ENCODE results near the gene SCG5.
A peak's percentile ranks its signal among the peaks of the same experiment; 100 is the strongest.

The SCG5 gene

DNA sequence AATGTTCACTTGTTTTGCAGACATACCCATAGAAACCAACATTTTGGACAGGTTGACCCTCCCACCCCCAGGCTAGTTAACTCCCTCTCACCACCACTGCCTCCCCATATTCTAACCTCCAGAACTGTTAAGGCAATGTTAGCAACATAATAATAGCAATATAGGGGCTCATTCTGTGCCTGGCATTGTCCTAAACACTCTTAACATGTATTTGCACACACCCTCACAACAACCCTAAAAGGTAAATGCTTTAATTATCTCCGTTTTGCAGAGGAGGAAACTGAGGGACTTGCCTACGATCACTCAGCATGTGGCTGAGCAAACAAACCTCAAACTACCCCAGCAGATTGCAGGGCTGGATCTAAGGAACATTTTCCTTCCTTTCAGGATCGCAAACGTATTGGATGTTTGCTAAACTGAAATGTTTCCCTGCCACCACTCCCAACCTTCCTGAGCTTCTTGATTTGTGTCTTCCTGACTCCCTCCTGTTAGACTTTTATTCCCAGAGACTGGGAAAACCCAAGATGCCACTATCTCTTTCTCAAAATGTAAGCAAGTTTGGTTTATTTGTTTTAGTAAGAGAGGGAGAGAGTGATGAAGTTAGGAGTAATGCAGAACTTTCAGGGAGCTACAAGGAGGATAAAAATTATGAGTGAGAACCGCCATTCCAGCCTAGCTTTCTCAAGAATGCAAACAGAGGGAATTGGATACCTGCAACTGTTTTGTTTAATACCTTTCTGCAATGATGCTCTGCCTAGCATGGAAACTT is 1.3 kb downstream of the SCG5 start:
- no peak overlapping the region for H3K27ac ChIP-seq
- TF ChIP-seq, protein P1, sequence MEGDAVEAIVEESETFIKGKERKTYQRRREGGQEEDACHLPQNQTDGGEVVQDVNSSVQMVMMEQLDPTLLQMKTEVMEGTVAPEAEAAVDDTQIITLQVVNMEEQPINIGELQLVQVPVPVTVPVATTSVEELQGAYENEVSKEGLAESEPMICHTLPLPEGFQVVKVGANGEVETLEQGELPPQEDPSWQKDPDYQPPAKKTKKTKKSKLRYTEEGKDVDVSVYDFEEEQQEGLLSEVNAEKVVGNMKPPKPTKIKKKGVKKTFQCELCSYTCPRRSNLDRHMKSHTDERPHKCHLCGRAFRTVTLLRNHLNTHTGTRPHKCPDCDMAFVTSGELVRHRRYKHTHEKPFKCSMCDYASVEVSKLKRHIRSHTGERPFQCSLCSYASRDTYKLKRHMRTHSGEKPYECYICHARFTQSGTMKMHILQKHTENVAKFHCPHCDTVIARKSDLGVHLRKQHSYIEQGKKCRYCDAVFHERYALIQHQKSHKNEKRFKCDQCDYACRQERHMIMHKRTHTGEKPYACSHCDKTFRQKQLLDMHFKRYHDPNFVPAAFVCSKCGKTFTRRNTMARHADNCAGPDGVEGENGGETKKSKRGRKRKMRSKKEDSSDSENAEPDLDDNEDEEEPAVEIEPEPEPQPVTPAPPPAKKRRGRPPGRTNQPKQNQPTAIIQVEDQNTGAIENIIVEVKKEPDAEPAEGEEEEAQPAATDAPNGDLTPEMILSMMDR (conservative IDR thresholded peaks at IDR 0.05) = no peak

GRCh38 chr15:32643907-32644445 is 2.5 kb downstream of the SCG5 start:
- TF ChIP-seq, protein P1 (conservative IDR thresholded peaks at IDR 0.05) = no peak
- no peak overlapping the region for H3K27ac ChIP-seq

GRCh38 chr15:32646291-32646690 is 4.8 kb downstream of the SCG5 start:
- no peak overlapping the region for H3K27ac ChIP-seq
- TF ChIP-seq, protein P1 (conservative IDR thresholded peaks at IDR 0.05) = no peak

GRCh38 chr15:32649342-32649741 is 7.8 kb downstream of the SCG5 start:
- TF ChIP-seq, protein P1 (conservative IDR thresholded peaks at IDR 0.05) = peak; percentile 71
- H3K27ac ChIP-seq = peak overlapping the region; percentile 45; the same call in 1 of the 2 replicates

DNA sequence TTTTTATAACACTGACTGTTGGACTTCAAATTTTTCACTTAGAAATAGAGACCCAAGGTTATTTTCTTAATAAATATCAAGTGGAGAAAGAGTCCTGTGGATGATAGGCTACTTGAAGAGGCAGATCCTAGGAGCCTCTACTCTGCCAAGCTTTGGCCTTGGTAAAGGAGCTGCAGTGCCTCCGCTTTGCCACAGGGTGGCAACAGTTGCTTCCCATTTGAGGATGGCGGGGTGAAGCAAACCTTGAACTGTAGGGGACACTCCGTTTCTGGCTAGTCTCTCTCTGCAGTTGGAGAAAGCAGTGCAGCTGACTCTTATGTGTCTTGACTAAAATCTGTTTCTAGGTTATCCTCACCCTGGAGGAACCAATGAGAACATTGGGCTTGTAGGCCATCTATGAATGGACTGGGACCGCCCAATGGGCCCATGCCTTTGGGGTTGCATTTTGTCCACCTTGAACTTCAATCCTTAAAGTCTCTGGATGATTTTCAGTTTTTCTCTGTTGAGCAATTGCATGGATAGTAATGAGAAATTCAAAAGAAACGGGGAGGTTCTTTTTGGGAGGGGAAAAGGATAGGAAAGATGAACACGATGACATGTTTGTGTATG is 9.8 kb downstream of the SCG5 start:
- TF ChIP-seq, protein P1 (conservative IDR thresholded peaks at IDR 0.05) = peak; percentile 80
- peak overlapping the region; percentile 22; the same call in 1 of the 2 replicates for H3K27ac ChIP-seq

- H3K27ac ChIP-seq = peak overlapping the region; percentile 22
- TF ChIP-seq, protein P1 (conservative IDR thresholded peaks at IDR 0.05) = no peak
Measured at GRCh38 chr15:32652178-32652577, 10.7 kb downstream of the SCG5 start.

DNA sequence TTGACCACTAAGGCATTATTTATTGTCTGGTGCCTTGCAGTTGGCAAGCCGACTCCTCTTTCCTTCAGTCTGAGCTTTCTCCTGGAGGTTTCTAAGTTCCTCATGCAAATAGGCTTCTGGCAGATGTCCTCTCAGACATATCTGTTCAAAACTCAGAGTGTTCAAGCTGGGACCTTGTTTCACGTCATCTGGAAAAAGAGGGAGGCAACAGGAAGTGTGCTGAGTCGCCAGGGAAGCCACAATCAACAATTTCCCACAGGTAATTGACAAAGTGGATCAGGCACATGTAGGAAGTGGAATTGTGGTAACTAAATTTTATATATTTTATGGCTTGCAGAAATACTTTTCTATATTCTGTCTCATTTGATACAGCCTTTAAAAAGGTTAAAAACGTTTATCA is 14.6 kb downstream of the SCG5 start:
- TF ChIP-seq, protein P1 (conservative IDR thresholded peaks at IDR 0.05) = no peak
- peak overlapping the region; percentile 89 for H3K27ac ChIP-seq

All from VCaP (cell line).